Measurements from ENCODE around the gene FBRS.
A peak's percentile ranks its signal among the peaks of the same experiment; 100 is the strongest.

FBRS gene

DNA sequence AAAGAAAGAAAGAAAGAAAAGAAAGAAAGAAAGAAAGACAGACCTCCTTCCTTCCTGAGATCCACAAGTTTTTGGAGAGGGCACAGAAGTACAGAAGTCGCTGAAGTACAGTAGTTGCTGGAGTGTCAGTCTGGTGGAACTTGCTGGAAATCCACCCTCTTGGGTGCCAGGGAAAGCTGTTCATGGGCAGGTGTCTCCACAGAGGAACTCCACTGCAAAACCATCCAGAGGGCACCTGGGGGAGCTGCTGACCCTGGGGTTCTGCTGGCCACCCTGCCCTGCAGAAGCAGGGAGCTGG is 11.0 kb upstream of the FBRS start:
- Histone ChIP-seq H3K27me3 (ENCODE audit: control insufficient read depth, low read length) (no peaks in the 10 kb centered on the region), H3F3A (ENCODE audit: control insufficient read depth, insufficient read depth) (no peaks in the 10 kb centered on the region), H3K27ac (ENCODE audit: low read depth, low read length) (no peak overlapping the region), H4K20me1 (ENCODE audit: control insufficient read depth, insufficient read depth, low read depth, low read length) (no peaks in the 10 kb centered on the region), H3K4me1 (ENCODE audit: control insufficient read depth, low read length) (peaks cover 17% of the 10 kb centered on the region), H3K4me2 (ENCODE audit: low read length) (no peak overlapping the region), H3K9me2 (replicated peaks; ENCODE audit: control insufficient read depth, low read length) (no peaks in the 10 kb centered on the region), H3K9me3 (ENCODE audit: control insufficient read depth, insufficient read depth, low read length) (no peaks in the 10 kb centered on the region), H3K4me3 (ENCODE audit: low read length) (no peak overlapping the region), H3K36me3 (ENCODE audit: control insufficient read depth, low read length) (peaks cover 6% of the 10 kb centered on the region), H3K79me2 (ENCODE audit: control insufficient read depth, low read length) (peaks cover 10% of the 10 kb centered on the region)
- no peak for TF ChIP-seq EZH2phosphoT487 (IDR thresholded peaks at IDR 0.05; ENCODE audit: borderline replicate concordance, low read length)
- TF ChIP-seq, protein P1, sequence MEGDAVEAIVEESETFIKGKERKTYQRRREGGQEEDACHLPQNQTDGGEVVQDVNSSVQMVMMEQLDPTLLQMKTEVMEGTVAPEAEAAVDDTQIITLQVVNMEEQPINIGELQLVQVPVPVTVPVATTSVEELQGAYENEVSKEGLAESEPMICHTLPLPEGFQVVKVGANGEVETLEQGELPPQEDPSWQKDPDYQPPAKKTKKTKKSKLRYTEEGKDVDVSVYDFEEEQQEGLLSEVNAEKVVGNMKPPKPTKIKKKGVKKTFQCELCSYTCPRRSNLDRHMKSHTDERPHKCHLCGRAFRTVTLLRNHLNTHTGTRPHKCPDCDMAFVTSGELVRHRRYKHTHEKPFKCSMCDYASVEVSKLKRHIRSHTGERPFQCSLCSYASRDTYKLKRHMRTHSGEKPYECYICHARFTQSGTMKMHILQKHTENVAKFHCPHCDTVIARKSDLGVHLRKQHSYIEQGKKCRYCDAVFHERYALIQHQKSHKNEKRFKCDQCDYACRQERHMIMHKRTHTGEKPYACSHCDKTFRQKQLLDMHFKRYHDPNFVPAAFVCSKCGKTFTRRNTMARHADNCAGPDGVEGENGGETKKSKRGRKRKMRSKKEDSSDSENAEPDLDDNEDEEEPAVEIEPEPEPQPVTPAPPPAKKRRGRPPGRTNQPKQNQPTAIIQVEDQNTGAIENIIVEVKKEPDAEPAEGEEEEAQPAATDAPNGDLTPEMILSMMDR (IDR thresholded peaks at IDR 0.05; ENCODE audit: low read depth, low read length, poor library complexity, severe bottlenecking), result no peak

DNA sequence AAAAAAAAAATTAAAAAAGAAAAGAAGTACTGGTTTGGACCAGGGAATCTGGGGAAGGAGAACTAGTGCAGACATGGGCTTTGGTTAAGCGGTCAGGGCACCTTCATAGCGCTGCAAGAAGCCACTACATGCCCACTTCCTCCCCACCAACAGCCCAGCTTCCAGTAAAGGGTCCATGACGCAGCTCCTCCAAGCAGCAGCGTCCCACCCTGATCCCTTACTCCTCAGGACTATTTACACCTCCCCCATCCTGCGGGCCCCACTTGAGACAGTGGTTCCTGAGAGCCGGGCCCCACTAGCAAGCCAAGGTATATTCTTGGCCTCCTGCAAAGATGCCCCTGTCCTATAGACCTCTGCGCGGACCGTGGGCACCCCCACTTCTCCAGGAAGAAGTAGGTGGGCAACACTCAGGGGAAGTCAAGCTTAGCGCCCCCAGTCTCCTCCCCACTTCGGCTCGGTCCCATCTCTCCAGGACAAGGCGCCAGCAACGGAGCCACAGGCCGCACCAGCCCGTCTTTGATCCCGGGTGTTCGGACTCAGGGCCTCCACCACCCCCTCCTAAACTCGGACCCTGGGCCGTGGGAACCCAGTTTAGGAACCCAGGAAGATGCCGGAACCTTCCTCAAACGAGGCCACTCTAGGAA is 8.4 kb upstream of the FBRS start:
- H3K36me3 ChIP-seq (ENCODE audit: control insufficient read depth, low read length), result peaks cover 27% of the 10 kb centered on the region
- peak overlapping the region; percentile 61 for H3K4me2 ChIP-seq (ENCODE audit: low read length)
- H3K9me3 ChIP-seq (ENCODE audit: control insufficient read depth, insufficient read depth, low read length), result no peaks in the 10 kb centered on the region
- H3F3A ChIP-seq (ENCODE audit: control insufficient read depth, insufficient read depth), result no peaks in the 10 kb centered on the region
- TF ChIP-seq, protein P1 (IDR thresholded peaks at IDR 0.05; ENCODE audit: low read depth, low read length, poor library complexity, severe bottlenecking), result no peak
- TF ChIP-seq EZH2phosphoT487 (IDR thresholded peaks at IDR 0.05; ENCODE audit: borderline replicate concordance, low read length), result no peak
- H3K4me1 ChIP-seq (ENCODE audit: control insufficient read depth, low read length), result peaks cover 25% of the 10 kb centered on the region
- no peaks in the 10 kb centered on the region for H3K9me2 ChIP-seq (replicated peaks; ENCODE audit: control insufficient read depth, low read length)
- H3K27ac ChIP-seq (ENCODE audit: low read depth, low read length), result no peak overlapping the region
- peak overlapping the region; percentile 73 for H3K4me3 ChIP-seq (ENCODE audit: low read length)
- no peaks in the 10 kb centered on the region for H3K27me3 ChIP-seq (ENCODE audit: control insufficient read depth, low read length)
- H4K20me1 ChIP-seq (ENCODE audit: control insufficient read depth, insufficient read depth, low read depth, low read length), result no peaks in the 10 kb centered on the region
- H3K79me2 ChIP-seq (ENCODE audit: control insufficient read depth, low read length), result peaks cover 17% of the 10 kb centered on the region

DNA sequence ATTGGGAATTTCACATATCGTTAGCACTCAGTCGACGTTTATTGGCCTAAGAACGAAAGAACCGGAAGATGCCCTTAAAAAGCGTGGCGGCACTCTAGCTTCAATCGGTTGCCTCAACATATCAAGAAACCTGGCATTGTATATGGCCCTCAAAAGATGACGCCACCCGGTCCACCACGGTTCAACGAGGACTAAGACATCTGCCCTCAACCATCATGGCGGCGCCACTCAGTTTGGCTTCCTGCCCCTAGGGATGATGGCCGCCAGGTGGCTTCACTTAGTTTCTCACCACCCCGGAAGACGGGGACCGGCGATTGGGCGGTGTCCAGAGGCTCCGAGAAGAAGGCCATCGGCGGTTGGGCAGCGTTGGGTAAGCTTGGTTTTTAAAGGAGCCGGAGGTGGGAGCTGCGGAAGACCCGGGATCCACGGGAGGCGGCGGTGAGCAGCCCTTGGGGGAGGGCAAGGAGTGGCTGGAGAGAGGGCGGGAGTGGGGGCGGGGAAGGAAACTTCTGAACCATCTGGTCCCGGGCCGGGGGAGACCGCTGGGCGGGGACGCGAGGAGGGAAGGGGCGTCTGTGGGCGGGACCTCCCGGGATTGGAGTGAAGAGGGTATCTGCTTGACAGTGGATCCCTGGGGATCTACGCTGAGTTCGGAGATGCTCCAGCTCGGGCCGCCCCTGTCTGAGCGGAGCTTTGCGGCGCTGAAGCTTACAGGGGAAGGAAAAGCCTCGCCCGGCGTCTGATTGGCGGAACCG is 7.7 kb upstream of the FBRS start, which contains the start of gene PRR14:
Gene PRR14, plus strand, starts transcription at position 592 of the 755 bp plus-strand sequence. CDS start 686 bp downstream, outside the sequence.
- no peaks in the 10 kb centered on the region for H3K9me2 ChIP-seq (replicated peaks; ENCODE audit: control insufficient read depth, low read length)
- peak within 1 kb of the TSS; percentile 61 for H3K4me2 ChIP-seq (ENCODE audit: low read length)
- no peaks in the 10 kb centered on the region for H3F3A ChIP-seq (ENCODE audit: control insufficient read depth, insufficient read depth)
- peak within 1 kb of the TSS; percentile 76 for H3K27ac ChIP-seq (ENCODE audit: low read depth, low read length)
- no peaks in the 10 kb centered on the region for H3K27me3 ChIP-seq (ENCODE audit: control insufficient read depth, low read length)
- peaks cover 25% of the 10 kb centered on the region for H3K4me1 ChIP-seq (ENCODE audit: control insufficient read depth, low read length)
- H3K79me2 ChIP-seq (ENCODE audit: control insufficient read depth, low read length), result peaks cover 17% of the 10 kb centered on the region
- H3K4me3 ChIP-seq (ENCODE audit: low read length), result peak within 1 kb of the TSS; percentile 73
- peaks cover 34% of the 10 kb centered on the region for H3K36me3 ChIP-seq (ENCODE audit: control insufficient read depth, low read length)
- no peak for TF ChIP-seq EZH2phosphoT487 (IDR thresholded peaks at IDR 0.05; ENCODE audit: borderline replicate concordance, low read length)
- TF ChIP-seq, protein P1 (IDR thresholded peaks at IDR 0.05; ENCODE audit: low read depth, low read length, poor library complexity, severe bottlenecking), result no peak
- H3K9me3 ChIP-seq (ENCODE audit: control insufficient read depth, insufficient read depth, low read length), result no peaks in the 10 kb centered on the region
- H4K20me1 ChIP-seq (ENCODE audit: control insufficient read depth, insufficient read depth, low read depth, low read length), result no peaks in the 10 kb centered on the region
